SK-N-SH (cell line): ENCODE data around the gene ACTR6. TPM values are rescaled to one million over a fixed set of nuclear protein-coding genes. Genes with fewer than 3 reads are reported as not detected.

Source experiments
- CTCF ChIA-PET: fragments of 300-600, 350-600 bp; formaldehyde crosslinking; extraction: SDS; loops from one replicate; lab custom pipeline; 2021; lab: Yijun Ruan, JAX
- POLR2A ChIA-PET: fragments of 350-600 bp; sonication (Branson Sonifier 250); formaldehyde crosslinking; extraction: SDS; loops from one replicate; lab custom pipeline; 2020; ENCODE audit warnings: antibody characterized with exemption, inconsistent platforms; lab: Yijun Ruan, JAX
- DNase-seq: peaks from one replicate; pipeline ENCODE4 v3.0.0; 2012
- H2AFZ ChIP-seq: fragments of 200-600 bp; sonication (generic); 2 replicates; pipeline ENCODE4 v1.8.1; 2016; ENCODE audit warnings: antibody characterized with exemption, mild to moderate bottlenecking, low read depth
- H3F3A ChIP-seq: fragments of 200-600 bp; sonication (generic); replicated peaks from 2 replicates; pipeline ENCODE3; 2016; ENCODE audit warnings: antibody characterized with exemption, mild to moderate bottlenecking; ENCODE audit not compliant: insufficient read depth
- H3K27ac ChIP-seq, 2 experiments: fragments of 200-500 bp in 1 of 2; fragments of 200-600 bp in 1 of 2; sonication (Bioruptor generic) in 1 of 2; sonication (generic), shearing (Covaris generic) in 1 of 2; 2 replicates each; pipeline versions ENCODE4 v1.5.1 to v1.6.1; 2014 to 2016; ENCODE audit warnings: low read depth in 2 of 2, inconsistent platforms in 1 of 2, low read length in 1 of 2, mild to moderate bottlenecking in 1 of 2, mixed read lengths in 1 of 2
- H3K27me3 ChIP-seq: fragments of 200-600 bp; sonication (generic), shearing (Covaris generic); 2 replicates; pipeline ENCODE4 v1.6.1; 2016; ENCODE audit warnings: mixed run types; ENCODE audit not compliant: insufficient read depth
- H3K36me3 ChIP-seq, 2 experiments: fragments of 200-500 bp in 1 of 2; fragments of 200-600 bp in 1 of 2; sonication (Bioruptor generic) in 1 of 2; sonication (generic) in 1 of 2; replicated peaks in 1 of 2; 2 replicates each; pipeline versions ENCODE3 to v1.5.1; 2014 to 2016; ENCODE audit warnings: low read length in 1 of 2, mild to moderate bottlenecking in 1 of 2; ENCODE audit not compliant: insufficient read depth in 2 of 2, control insufficient read depth in 1 of 2
- H3K4me1 ChIP-seq, 2 experiments: fragments of 200-500 bp in 1 of 2; fragments of 200-600 bp in 1 of 2; sonication (Bioruptor generic) in 1 of 2; sonication (generic), shearing (Covaris generic) in 1 of 2; 2 replicates each; pipeline versions ENCODE4 v1.5.1 to v1.6.1; 2014 to 2016; ENCODE audit warnings: low read depth in 1 of 2, low read length in 1 of 2, mixed run types in 1 of 2; ENCODE audit not compliant: insufficient read depth in 2 of 2, control insufficient read depth in 1 of 2
- H3K4me2 ChIP-seq: fragments of 200-600 bp; sonication (generic), shearing (Covaris generic); 2 replicates; pipeline ENCODE4 v1.6.1; 2017; ENCODE audit warnings: mixed run types
- H3K4me3 ChIP-seq, 2 experiments: fragments of 200-500 bp in 1 of 2; fragments of 200-600 bp in 1 of 2; sonication (Bioruptor generic) in 1 of 2; sonication (generic), shearing (Covaris generic) in 1 of 2; 2 replicates each; pipeline versions ENCODE4 v1.5.1 to v1.8.1; 2014 to 2016; ENCODE audit warnings: low read depth in 2 of 2, inconsistent platforms in 1 of 2, low read length in 1 of 2, mild to moderate bottlenecking in 1 of 2, mixed read lengths in 1 of 2, moderate library complexity in 1 of 2
- H3K79me2 ChIP-seq: fragments of 200-600 bp; sonication (generic); 2 replicates; pipeline ENCODE4 v1.8.1; 2017; ENCODE audit warnings: mild to moderate bottlenecking; ENCODE audit not compliant: insufficient read depth
- H3K9ac ChIP-seq: fragments of 200-600 bp; sonication (generic); 2 replicates; pipeline ENCODE4 v1.6.1; 2017; ENCODE audit warnings: mixed run types
- H3K9me2 ChIP-seq: fragments of 200-600 bp; sonication (generic); 2 replicates; pipeline ENCODE4 v1.6.1; 2017; ENCODE audit warnings: mixed run types
- H3K9me3 ChIP-seq: fragments of 200-600 bp; sonication (generic); 2 replicates; pipeline ENCODE4 v1.6.1; 2017; ENCODE audit warnings: mixed run types, mild to moderate bottlenecking, moderate library complexity
- H4K20me1 ChIP-seq: fragments of 200-600 bp; sonication (generic); 2 replicates; pipeline ENCODE4 v1.6.1; 2017; ENCODE audit warnings: mild to moderate bottlenecking, mixed run types; ENCODE audit not compliant: insufficient read depth
- CHD2 ChIP-seq: fragments of 150-350 bp; IDR thresholded peaks from 2 replicates; pipeline ENCODE4 v1.6.1; 2018; ENCODE audit warnings: low read length; ENCODE audit not compliant: partially characterized antibody
- ELF1 ChIP-seq: IDR thresholded peaks from 2 replicates; pipeline ENCODE4 v1.4.0; 2012
- EP300 ChIP-seq, 2 experiments: IDR thresholded peaks; 2 replicates each; pipeline versions ENCODE4 v1.4.0 to v1.6.1; 2012; ENCODE audit warnings: borderline replicate concordance in 1 of 2, low read depth in 1 of 2, low read length in 1 of 2
- EZH2phosphoT487 ChIP-seq: fragments of 200-600 bp; sonication (generic); IDR thresholded peaks from 2 replicates; pipeline ENCODE4 v1.6.1; 2017; ENCODE audit warnings: low read depth, mixed run types, mild to moderate bottlenecking, antibody characterized with exemption, moderate library complexity, borderline replicate concordance
- FOSL2 ChIP-seq: IDR thresholded peaks from 2 replicates; pipeline ENCODE4 v1.4.0; 2012; ENCODE audit warnings: low read depth, mild to moderate bottlenecking, moderate library complexity, borderline replicate concordance
- FOXM1 ChIP-seq: IDR thresholded peaks from 2 replicates; pipeline ENCODE4 v1.4.0; 2012; ENCODE audit warnings: low read depth, mild to moderate bottlenecking
- GABPA ChIP-seq: IDR thresholded peaks from 2 replicates; pipeline ENCODE4 v1.4.0; 2012; ENCODE audit warnings: low read depth, mild to moderate bottlenecking
- JUND ChIP-seq: IDR thresholded peaks from 2 replicates; pipeline ENCODE4 v1.4.0; 2012
- MAX ChIP-seq: IDR thresholded peaks from 2 replicates; pipeline ENCODE4 v1.4.0; 2012; ENCODE audit warnings: low read depth
- MEF2A ChIP-seq: IDR thresholded peaks from 2 replicates; pipeline ENCODE4 v1.4.0; 2012; ENCODE audit warnings: low read depth, borderline replicate concordance
- MXI1 ChIP-seq: IDR thresholded peaks from 2 replicates; pipeline ENCODE4 v1.6.1; 2012; ENCODE audit warnings: mild to moderate bottlenecking, low read depth, low read length, improper control_type of control experiment
- NRF1 ChIP-seq: IDR thresholded peaks from 2 replicates; pipeline ENCODE4 v1.6.1; 2012; ENCODE audit warnings: low read depth, mild to moderate bottlenecking, low read length
- PBX3 ChIP-seq: IDR thresholded peaks from 2 replicates; pipeline ENCODE4; 2012
- RAD21 ChIP-seq: IDR thresholded peaks from 2 replicates; pipeline ENCODE4 v1.6.1; 2012; ENCODE audit warnings: mild to moderate bottlenecking, low read length
- RCOR1 ChIP-seq: fragments of 150-350 bp; IDR thresholded peaks from 2 replicates; pipeline ENCODE4 v1.6.1; 2017; ENCODE audit warnings: antibody characterized with exemption, low read length
- RFX5 ChIP-seq: IDR thresholded peaks from 2 replicates; pipeline ENCODE4 v1.6.1; 2012; ENCODE audit warnings: mild to moderate bottlenecking, improper control_type of control experiment, low read length
- RXRA ChIP-seq: IDR thresholded peaks from 2 replicates; pipeline ENCODE4 v1.4.0; 2012; ENCODE audit warnings: low read depth, mild to moderate bottlenecking, borderline replicate concordance
- SMC3 ChIP-seq: IDR thresholded peaks from 2 replicates; pipeline ENCODE4 v1.6.1; 2012; ENCODE audit warnings: low read depth, low read length, improper control_type of control experiment
- TAF1 ChIP-seq: IDR thresholded peaks from 2 replicates; pipeline ENCODE4 v1.6.1; 2012; ENCODE audit warnings: low read depth, mild to moderate bottlenecking, low read length, moderate library complexity, borderline replicate concordance
- TEAD4 ChIP-seq: IDR thresholded peaks from 2 replicates; pipeline ENCODE4 v1.4.0; 2012; ENCODE audit warnings: mild to moderate bottlenecking, borderline replicate concordance; ENCODE audit not compliant: insufficient read depth
- USF1 ChIP-seq: IDR thresholded peaks from 2 replicates; pipeline ENCODE4 v1.4.0; 2012; ENCODE audit warnings: low read depth, borderline replicate concordance
- USF2 ChIP-seq: fragments of 150-350 bp; IDR thresholded peaks from 2 replicates; pipeline ENCODE4 v1.6.1; 2017; ENCODE audit warnings: antibody characterized with exemption, low read length, low read depth, borderline replicate concordance
- YY1 ChIP-seq: IDR thresholded peaks from 2 replicates; pipeline ENCODE4 v1.4.0; 2012; ENCODE audit warnings: low read depth, mild to moderate bottlenecking
- WGBS: methylation state at CpG from one replicate; pipeline ENCODE4 v1.1.6; 2017; ENCODE audit warnings: low lambda C conversion rate; 5-methylcytosine and 5-hydroxymethylcytosine counted together
- polyA plus RNA-seq, 3 experiments: library from polyadenylated mRNA; depleted of rRNA; stranded (reverse); fragments of >200 nt; gene quantifications; 2 replicates each; pipeline ENCODE4 v1.2.3, GENCODE V29; 2012
- TF ChIP-seq, protein P1 (sequence below): fragments of 150-350 bp; IDR thresholded peaks from 2 replicates; pipeline ENCODE4 v1.6.1; 2016; ENCODE audit warnings: mild to moderate bottlenecking, low read depth, low read length

ACTR6 gene
- polyA plus RNA-seq, 1 of the 3 experiments (the other 2 are of a cell fraction), result 21.5 TPM

DNA sequence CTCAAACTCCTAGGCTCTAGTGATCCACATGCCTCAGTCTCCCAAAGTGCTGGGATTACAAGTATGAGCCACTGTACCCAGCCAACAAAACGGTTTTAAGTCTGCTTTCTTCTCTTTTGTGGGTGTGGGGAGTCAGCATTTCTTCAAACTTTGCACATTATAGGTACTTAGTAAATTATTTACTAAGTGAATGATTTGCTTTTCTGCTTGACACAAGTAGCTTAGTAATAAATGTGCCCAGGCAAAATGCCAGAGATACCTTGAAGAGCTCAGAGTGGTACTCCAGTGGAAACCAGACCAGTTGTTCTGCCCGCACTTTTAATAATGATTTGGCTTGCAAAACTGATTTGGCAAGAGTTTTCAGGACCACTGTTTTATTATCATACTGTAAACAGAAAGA lies 51.3 kb downstream of the ACTR6 start:
- Histone ChIP-seq H3F3A (no peaks in the 10 kb centered on the region), H4K20me1 (no peaks in the 10 kb centered on the region), H3K9me2 (no peaks in the 10 kb centered on the region), H3K9ac (no peak overlapping the region), H3K9me3 (no peaks in the 10 kb centered on the region), H3K4me2 (no peak overlapping the region), H3K36me3 (no peaks in the 10 kb centered on the region), H3K27me3 (no peaks in the 10 kb centered on the region), H3K79me2 (no peaks in the 10 kb centered on the region), H2AFZ (no peak overlapping the region), H3K4me3 (no peak overlapping the region), H3K4me1 (no peaks in the 10 kb centered on the region), H3K27ac (no peak overlapping the region)
- POLR2A ChIA-PET, result no interaction called here
- no peak for DNase-seq
- WGBS, result 55% methylated on average over 2 of the region's 2 CpGs
- CTCF ChIA-PET, result interaction anchor here (0.8 kb wide), 1 partner anchor 17 kb away, joined by 3 read pairs; no protein-coding TSS in a partner anchor
- no peak for TF ChIP-seq RFX5
- no peak for TF ChIP-seq RCOR1
- TF ChIP-seq RAD21, result no peak
- no peak for TF ChIP-seq USF2
- TF ChIP-seq SMC3, result no peak
- TF ChIP-seq GABPA, result no peak
- no peak for TF ChIP-seq EP300 (IDR thresholded peaks at IDR 0.05; ENCODE audit: borderline replicate concordance in 1 of 2, low read depth in 1 of 2, low read length in 1 of 2)
- TF ChIP-seq, protein P1, sequence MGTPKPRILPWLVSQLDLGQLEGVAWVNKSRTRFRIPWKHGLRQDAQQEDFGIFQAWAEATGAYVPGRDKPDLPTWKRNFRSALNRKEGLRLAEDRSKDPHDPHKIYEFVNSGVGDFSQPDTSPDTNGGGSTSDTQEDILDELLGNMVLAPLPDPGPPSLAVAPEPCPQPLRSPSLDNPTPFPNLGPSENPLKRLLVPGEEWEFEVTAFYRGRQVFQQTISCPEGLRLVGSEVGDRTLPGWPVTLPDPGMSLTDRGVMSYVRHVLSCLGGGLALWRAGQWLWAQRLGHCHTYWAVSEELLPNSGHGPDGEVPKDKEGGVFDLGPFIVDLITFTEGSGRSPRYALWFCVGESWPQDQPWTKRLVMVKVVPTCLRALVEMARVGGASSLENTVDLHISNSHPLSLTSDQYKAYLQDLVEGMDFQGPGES, result no peak
- no peak for TF ChIP-seq EZH2phosphoT487
- no peak for TF ChIP-seq TEAD4
- no peak for TF ChIP-seq ELF1
- TF ChIP-seq PBX3, result no peak
- TF ChIP-seq CHD2, result no peak

DNA sequence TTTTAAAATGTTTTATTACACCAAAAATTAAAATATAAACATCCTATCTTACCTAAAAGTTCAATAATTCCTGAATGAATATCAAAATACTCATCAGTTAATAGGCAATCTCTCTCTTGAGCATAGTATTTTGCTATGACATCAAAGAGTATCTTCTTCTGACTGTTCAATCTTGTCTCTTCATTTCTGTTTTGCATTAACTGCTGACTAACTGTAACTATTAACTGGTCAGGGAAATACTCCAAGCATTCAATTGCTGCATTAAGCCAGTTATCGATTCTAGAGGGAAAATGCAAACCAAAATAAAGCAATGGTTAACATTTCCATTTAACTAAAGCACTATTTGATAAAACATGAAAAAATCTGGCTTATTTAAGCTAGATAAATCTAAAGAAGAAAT lies 52.8 kb downstream of the ACTR6 start:
- H3F3A ChIP-seq, result no peaks in the 10 kb centered on the region
- DNase-seq, result no peak
- H3K9me2 ChIP-seq, result no peaks in the 10 kb centered on the region
- H3K36me3 ChIP-seq, result no peaks in the 10 kb centered on the region
- H4K20me1 ChIP-seq, result no peaks in the 10 kb centered on the region
- H3K4me3 ChIP-seq, result no peak overlapping the region
- H2AFZ ChIP-seq, result no peak overlapping the region
- CTCF ChIA-PET, result no interaction called here
- H3K9me3 ChIP-seq, result no peaks in the 10 kb centered on the region
- no peak overlapping the region for H3K27ac ChIP-seq
- POLR2A ChIA-PET, result no interaction called here
- no peaks in the 10 kb centered on the region for H3K27me3 ChIP-seq
- H3K4me1 ChIP-seq, result no peaks in the 10 kb centered on the region
- H3K9ac ChIP-seq, result no peak overlapping the region
- H3K4me2 ChIP-seq, result no peak overlapping the region
- no peaks in the 10 kb centered on the region for H3K79me2 ChIP-seq
- WGBS, result 95% methylated on average over 1 of the region's 1 CpG
- TF ChIP-seq YY1 (no peak), RFX5 (no peak), NRF1 (no peak), GABPA (no peak), FOSL2 (no peak), FOXM1 (no peak), USF1 (no peak), RCOR1 (no peak), JUND (no peak), TEAD4 (no peak), TAF1 (no peak), MAX (no peak), MEF2A (no peak), RXRA (no peak), MXI1 (no peak)
